ENCODE results near the gene FOXK1.

The FOXK1 gene

DNA sequence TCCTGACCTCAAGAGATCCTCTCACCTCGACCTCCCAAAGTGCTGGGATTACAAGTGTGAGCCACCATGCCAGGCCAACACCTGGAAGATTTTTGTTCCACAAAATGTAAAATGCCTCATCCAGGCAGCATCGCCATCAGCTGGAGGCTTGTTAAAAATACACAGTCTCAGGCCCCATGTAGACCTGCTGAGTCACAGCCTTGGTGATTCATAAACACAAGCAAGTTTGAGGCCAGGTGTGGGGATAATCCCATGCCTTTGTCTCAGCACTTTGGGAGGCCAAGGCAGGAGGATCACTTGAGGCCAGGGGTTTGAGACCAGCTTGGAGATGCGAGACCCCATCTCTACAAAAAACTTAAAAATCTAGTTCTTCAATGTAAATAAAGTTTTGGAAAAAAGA, 49.1 kb upstream of the FOXK1 start (continued):
- TF ChIP-seq ZNF138 (tag by site-specific recombination; IDR thresholded peaks at IDR 0.05; ENCODE audit: borderline replicate concordance): no peak
- TF ChIP-seq ZSCAN30 (tag by site-specific recombination; IDR thresholded peaks at IDR 0.05): no peak
- TF ChIP-seq ZNF18 (tag by site-specific recombination; IDR thresholded peaks at IDR 0.05): no peak
- no peak for TF ChIP-seq ZNF202 (tag by site-specific recombination; IDR thresholded peaks at IDR 0.05; ENCODE audit: borderline replicate concordance)

DNA sequence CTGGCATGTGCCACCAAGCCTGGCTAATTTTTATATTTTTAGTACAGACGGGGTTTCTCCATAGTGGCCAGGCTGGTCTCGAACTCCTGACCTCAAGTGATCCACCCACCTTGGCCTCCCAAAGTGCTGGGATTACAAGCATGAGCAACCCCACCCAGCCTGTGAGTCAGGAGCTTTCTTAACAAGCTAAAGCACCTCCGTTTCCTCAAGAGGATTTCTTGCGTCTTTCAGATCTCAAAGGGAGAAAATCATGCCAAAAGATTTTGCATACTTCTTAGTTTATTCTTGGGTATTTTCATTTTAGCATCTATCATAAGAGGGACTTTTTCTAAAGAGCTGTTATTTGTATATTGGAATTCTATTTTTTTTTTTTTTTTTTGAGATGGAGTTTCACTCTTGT, 47.9 kb upstream of the FOXK1 start:
- TF ChIP-seq ZNF639 (tag by site-specific recombination; IDR thresholded peaks at IDR 0.05) (no peak), RBAK (tag by site-specific recombination; IDR thresholded peaks at IDR 0.05) (no peak), ZNF274 (IDR thresholded peaks at IDR 0.05; ENCODE audit: low read length) (no peak), ZNF274 (tag by site-specific recombination; IDR thresholded peaks at IDR 0.05; ENCODE audit: borderline replicate concordance) (no peak), MZF1 (tag by site-specific recombination; IDR thresholded peaks at IDR 0.05; ENCODE audit: borderline replicate concordance) (no peak), ZNF362 (tag by site-specific recombination; IDR thresholded peaks at IDR 0.05) (no peak), ZNF596 (tag by site-specific recombination; IDR thresholded peaks at IDR 0.05) (no peak), TRIM28 (IDR thresholded peaks at IDR 0.05; ENCODE audit: borderline replicate concordance, low read length) (no peak), ZNF660 (tag by site-specific recombination; IDR thresholded peaks at IDR 0.05) (no peak), WT1 (tag by site-specific recombination; IDR thresholded peaks at IDR 0.05) (no peak), GLIS1 (tag by site-specific recombination; IDR thresholded peaks at IDR 0.05) (no peak), KLF7 (tag by site-specific recombination; IDR thresholded peaks at IDR 0.05; ENCODE audit: borderline replicate concordance) (no peak), ZNF571 (tag by site-specific recombination; IDR thresholded peaks at IDR 0.05) (no peak), ZNF175 (tag by site-specific recombination; IDR thresholded peaks at IDR 0.05) (no peak), KLF8 (tag by site-specific recombination; IDR thresholded peaks at IDR 0.05) (no peak), ZFP3 (tag by site-specific recombination; IDR thresholded peaks at IDR 0.05; ENCODE audit: low read depth) (no peak), ZNF324 (tag by site-specific recombination; IDR thresholded peaks at IDR 0.05) (no peak), ZNF792 (tag by site-specific recombination; IDR thresholded peaks at IDR 0.05) (no peak), ZNF423 (tag by site-specific recombination; IDR thresholded peaks at IDR 0.05) (no peak)
- TF ChIP-seq, protein P1, sequence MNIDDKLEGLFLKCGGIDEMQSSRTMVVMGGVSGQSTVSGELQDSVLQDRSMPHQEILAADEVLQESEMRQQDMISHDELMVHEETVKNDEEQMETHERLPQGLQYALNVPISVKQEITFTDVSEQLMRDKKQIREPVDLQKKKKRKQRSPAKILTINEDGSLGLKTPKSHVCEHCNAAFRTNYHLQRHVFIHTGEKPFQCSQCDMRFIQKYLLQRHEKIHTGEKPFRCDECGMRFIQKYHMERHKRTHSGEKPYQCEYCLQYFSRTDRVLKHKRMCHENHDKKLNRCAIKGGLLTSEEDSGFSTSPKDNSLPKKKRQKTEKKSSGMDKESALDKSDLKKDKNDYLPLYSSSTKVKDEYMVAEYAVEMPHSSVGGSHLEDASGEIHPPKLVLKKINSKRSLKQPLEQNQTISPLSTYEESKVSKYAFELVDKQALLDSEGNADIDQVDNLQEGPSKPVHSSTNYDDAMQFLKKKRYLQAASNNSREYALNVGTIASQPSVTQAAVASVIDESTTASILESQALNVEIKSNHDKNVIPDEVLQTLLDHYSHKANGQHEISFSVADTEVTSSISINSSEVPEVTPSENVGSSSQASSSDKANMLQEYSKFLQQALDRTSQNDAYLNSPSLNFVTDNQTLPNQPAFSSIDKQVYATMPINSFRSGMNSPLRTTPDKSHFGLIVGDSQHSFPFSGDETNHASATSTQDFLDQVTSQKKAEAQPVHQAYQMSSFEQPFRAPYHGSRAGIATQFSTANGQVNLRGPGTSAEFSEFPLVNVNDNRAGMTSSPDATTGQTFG (tag by site-specific recombination; IDR thresholded peaks at IDR 0.05; ENCODE audit: borderline replicate concordance): no peak
- TF ChIP-seq, protein P2, sequence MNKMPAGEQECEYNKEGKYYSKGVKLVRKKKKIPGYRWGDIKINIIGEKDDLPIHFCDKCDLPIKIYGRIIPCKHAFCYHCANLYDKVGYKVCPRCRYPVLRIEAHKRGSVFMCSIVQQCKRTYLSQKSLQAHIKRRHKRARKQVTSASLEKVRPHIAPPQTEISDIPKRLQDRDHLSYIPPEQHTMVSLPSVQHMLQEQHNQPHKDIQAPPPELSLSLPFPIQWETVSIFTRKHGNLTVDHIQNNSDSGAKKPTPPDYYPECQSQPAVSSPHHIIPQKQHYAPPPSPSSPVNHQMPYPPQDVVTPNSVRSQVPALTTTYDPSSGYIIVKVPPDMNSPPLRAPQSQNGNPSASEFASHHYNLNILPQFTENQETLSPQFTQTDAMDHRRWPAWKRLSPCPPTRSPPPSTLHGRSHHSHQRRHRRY (tag by site-specific recombination; IDR thresholded peaks at IDR 0.05): no peak
- Histone ChIP-seq H3K27ac (ENCODE audit: extremely low read depth, low read depth, low read length) (no peak overlapping the region), H3K36me3 (ENCODE audit: control insufficient read depth in 2 of 2, insufficient read depth in 1 of 2, low read length in 2 of 2) (no peaks in the 10 kb centered on the region), H3K4me3 (ENCODE audit: low read depth, low read length) (no peak overlapping the region), H3K9me3 (ENCODE audit: control insufficient read depth, insufficient read depth, low read depth, low read length) (no peaks in the 10 kb centered on the region), H3K4me1 (ENCODE audit: control insufficient read depth, insufficient read depth, low read length) (no peaks in the 10 kb centered on the region)
- ChIA-PET POLR2A (no interaction called here), CTCF (interaction anchor here (0.9 kb wide), 1 partner anchor 23 kb away, joined by 5 read pairs; no protein-coding TSS in a partner anchor)
